Forelimb muscle (tissue), 1 donor: ENCODE measurements around the gene COL23A1. TPM values are rescaled to one million over a fixed set of nuclear protein-coding genes. Genes with fewer than 3 reads are reported as not detected.
"Not testable (repeated sequence)": the region's sequence is repeated elsewhere in the genome, so short reads cannot be mapped to it uniquely, and the experiment has no call there.

ENCODE experiments used
- DNase-seq: peaks from one replicate; pipeline ENCODE4 v3.0.0-alpha.2; 2013; ENCODE audit warnings: low read depth
- polyA plus RNA-seq: library from polyadenylated mRNA; unstranded; fragments of 120-200 nt; gene quantifications from one replicate; pipeline ENCODE4 v1.2.1, GENCODE V29; 2013; ENCODE audit not compliant: insufficient read length

COL23A1 gene
- polyA plus RNA-seq, 1 donor: 10.1 TPM

- peak; percentile 62 for DNase-seq
These were observed 264.4 kb downstream of the COL23A1 start for GRCh38 chr5:178325679-178326373.

GRCh38 chr5:178325311-178325678, 264.9 kb downstream of the COL23A1 start:
- DNase-seq: no peak

- no peak for DNase-seq
These were observed 265.5 kb downstream of the COL23A1 start for GRCh38 chr5:178324481-178325310.

DNA sequence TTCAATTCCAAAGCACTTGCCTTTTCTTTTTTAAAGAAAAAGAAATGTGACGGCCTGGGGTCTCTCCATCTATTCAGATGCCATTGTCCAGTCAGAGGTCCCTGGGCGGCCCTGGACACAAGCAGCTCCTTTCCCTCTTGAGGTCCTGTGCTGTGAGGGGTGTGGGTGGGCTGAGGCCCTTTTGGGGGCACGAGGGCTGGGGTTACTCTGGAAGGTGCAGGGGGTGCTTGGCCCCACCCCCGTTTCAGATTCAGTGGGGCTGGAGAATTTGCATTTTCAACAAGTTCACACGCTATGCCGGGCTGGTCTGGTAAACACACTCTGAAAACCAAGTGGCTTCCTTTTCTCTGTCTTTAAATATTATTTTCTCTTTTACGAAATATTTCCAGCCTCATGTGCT, 266.2 kb downstream of the COL23A1 start:
- DNase-seq: no peak

DNA sequence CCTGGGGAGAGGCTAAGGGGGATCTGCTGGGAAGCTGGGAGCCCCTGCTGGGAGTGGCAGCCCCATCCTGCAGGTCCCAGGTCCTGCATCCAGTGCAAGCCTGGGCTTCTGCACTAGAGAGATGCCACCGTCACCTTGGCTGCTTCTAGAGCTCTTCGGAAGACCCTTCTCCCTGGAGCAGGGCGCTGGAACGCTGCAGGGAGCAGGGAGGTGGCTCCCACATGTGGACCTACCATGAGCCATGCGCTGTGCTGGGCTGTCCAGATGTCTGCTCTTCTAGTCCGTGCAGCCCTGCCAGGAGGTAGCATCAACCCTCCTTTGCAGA, 266.7 kb downstream of the COL23A1 start:
- no peak for DNase-seq

- DNase-seq: no peak
These were observed 267.3 kb downstream of the COL23A1 start for GRCh38 chr5:178322736-178323540.

DNA sequence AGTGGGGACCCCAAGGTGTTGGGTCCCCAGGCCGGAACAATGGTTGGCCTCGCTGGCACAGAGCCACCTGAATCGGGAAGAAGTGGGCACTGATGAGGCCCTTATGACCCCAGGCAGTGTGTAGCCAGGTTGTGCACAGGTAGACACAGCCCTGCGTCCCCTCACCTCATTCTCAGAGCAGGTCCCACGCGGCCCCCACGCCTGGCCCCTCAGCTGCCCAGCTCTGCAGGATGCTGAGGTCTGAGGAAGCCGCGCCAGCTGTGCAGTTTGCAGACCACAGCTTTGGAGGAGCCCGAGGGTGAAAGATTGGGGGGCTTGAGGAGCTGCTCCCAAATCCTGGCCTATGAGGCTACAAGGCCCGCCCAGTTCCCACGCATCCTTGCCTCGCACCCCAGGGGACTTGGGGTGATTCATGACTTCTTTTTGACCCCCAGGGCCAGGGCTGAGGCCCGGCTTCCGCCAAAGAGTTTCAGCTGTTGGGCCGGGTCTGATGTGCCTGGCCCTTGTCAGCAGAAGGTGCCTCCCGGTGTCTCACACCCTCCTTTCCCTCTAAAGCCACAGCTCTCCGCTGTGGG, 269.8 kb downstream of the COL23A1 start:
- DNase-seq: no peak

DNA sequence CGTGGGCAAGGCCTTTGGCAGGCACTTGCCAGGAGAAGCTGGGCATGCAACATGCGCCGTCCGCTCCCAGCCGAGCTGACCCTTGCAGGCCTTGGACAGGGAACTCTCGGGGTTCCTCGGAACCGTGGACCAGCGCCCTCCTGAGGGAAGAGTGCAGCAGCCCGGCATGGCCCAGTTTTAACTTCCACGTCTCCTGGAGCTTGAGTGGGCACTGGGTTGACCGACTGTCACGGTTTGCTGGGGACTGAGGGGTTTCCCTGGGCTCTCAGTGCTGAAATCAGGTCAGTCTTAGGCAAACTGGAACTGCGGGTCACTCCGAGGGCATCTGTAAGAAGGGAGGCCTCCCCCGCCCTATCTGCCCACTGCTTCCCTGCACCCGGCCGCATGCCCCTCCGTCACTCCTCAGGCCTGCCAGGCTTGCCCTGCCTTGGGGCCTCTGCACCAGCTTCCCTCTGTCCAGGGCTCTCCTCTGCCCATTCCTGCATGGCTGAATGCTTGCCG, 270.6 kb downstream of the COL23A1 start:
- no peak for DNase-seq

DNA sequence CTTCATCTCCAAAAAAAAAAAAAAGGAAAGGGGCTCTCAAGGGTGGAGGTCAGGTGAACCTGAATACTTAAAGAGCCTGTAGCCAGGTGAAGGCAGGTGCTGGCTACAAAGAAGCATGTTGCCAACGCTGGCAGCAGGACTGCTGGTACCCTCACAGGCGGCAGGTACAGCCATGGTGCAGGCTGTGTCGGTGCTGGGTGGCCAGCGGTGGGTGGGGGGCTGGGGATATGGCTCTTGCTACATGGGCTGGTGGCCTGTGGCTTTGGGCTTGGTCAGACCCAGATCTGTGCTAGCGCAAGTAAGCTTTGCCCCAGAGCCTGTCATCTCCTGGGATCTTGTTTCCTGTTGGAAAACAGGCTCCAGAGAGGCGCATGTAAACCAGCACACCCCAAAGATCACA, 271.3 kb downstream of the COL23A1 start:
- no peak for DNase-seq

DNA sequence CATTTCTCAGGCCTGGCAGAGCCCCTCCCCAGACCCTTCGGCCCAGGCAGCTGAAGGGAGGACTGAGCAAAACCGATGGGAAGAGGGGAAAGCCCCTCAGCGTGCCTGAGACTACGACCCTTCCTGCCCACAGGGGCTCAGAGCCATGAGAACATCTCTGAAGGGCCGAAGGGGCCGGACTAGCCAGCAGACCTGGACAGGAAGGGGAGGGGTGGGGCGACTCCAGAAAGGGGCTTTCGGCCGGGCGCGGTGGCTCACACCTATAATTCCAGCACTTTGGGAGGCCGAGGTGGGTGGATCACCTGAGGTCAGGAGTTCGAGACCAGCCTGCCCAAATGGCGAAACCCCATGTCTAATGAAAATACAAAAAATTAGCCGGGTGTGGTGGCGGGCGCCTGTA, 271.8 kb downstream of the COL23A1 start:
- DNase-seq: no peak

DNA sequence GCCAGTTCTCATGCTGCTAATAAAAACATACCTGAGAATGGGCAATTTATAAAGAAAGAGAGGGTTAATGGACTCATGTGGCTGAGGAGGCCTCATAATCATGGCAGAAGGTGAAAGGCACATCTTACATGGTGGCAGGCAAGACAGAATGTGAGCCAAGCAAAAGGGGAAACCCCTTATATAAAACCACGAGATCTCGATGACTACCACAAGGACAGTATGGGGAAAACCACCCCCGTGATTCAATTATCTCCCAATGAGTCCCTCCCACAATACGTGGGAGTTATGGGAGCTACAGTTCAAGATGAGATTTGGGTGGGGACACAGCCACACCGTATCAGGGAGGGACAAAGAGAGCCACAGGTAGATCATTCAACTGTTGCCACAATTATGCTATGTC, 272.5 kb downstream of the COL23A1 start:
- DNase-seq: not testable (repeated sequence)

- DNase-seq: no peak
These were observed 275.0 kb downstream of the COL23A1 start for GRCh38 chr5:178314961-178315820.

GRCh38 chr5:178314061-178314660, 276.0 kb downstream of the COL23A1 start:
- no peak for DNase-seq

GRCh38 chr5:178313316-178313715, 276.9 kb downstream of the COL23A1 start:
- no peak for DNase-seq

GRCh38 chr5:178312880-178313282, 277.3 kb downstream of the COL23A1 start:
- DNase-seq: no peak

DNA sequence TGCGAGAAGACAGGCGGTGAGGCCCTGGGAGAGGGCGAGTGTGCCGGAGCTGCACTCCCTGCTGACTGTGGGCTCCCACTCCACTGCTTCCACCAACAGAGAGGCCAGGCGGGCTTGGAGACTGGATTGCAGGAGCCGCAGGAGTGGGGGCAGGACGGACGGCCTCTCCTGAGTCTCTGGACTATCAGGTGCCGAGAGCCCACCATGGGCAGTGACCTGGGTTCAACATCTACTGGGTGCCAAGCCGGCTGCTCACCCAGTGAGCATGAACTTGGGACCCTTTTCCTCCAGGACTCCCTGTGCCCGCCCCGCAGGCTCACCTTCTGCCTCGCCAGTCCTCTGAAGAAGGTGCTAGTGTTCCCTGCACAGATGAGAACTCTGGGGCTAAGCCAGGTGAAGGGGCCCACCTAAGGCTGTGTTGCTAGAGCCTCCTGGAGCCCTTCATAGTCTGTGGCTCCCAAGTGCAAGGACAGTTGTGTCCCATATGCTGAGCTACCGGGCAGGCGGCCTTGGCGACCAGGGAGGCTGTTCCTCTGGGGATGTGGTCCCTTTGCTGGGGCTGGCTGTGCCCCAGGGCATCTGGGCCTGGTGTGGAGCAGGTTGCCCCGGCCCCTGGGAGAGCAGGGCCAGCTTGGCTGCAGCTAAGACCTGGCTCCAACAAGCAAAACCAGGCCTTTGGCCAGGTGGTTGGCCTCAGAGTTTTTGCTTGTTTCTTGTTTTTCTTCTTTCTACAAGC, 279.9 kb downstream of the COL23A1 start:
- no peak for DNase-seq

DNA sequence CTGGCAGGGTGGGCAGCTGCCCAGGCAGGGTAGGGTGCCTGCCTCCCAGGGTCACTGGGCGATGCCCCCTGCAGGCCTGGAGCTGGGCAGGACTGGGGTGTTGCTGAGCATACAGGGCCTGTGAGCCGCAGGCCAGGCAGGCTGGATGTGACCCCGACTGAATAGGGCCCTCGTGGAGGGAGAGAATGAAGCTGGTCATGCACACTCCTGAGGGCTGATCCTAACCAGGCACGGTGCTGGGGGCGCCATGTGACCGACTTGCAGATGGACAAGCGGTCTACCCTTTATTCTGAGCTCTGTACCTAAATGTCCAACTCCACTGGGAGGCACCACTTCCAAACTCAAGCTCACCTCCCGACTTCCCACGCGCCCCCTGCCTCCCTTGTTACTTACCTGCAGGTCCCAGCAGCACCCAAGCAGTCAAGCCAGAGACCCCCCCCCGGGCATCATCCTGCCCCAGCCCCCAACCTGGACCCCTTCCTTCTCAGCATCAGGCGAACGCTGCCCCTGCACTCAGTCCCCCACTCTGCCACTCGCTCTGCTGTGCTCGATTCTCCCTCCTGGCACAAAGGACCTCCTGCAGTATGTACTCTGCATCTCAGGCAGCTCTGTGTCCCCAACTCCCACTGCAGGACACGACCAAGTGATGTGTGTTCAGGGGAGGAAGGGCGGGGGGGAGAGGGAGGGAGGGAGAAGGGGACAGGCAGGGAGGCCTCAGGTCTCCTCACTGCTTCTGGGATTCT, 280.8 kb downstream of the COL23A1 start:
- DNase-seq: no peak

DNA sequence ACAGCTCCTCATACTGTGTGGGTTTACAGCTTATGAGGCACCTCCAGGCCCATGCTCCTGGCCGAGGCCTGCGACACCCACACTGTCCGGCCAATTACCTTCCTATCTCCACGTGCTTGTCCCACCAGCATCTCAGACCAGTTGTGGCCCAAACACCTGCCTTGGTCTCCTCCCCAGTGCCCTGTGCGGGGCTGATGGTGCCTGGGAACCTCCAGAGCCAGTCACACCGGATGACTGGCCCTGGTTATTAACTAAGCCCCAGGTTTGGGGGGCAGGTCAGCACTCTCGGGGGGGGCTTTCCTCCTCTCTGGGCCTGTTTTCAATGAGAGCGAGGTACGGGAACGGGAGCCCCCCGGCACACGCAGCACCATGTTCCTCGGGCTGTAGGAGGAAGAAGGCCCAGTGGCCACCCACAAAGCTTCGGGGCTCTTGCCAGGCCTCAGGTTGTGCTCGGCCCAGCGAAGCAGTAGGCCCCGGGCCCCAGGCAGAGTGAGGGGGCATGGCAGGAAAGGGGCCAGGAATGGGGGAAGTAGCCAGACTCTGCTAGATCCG, 281.6 kb downstream of the COL23A1 start:
- no peak for DNase-seq
